Lower leg skin (tissue), 4 donors: ENCODE results near the gene CD1B. TPM values are rescaled to one million over a fixed set of nuclear protein-coding genes. Genes with fewer than 3 reads are reported as not detected.
"Not testable (repeated sequence)": the region's sequence is repeated elsewhere in the genome, so short reads cannot be mapped to it uniquely, and the experiment has no call there.

Experiments used
- DNase-seq, 2 donors: peaks; one replicate each; pipeline ENCODE4 v3.0.0-alpha.2; 2019; ENCODE audit warnings: low spot score in 2 of 2
- H3K4me3 ChIP-seq: fragments of 200-600 bp; sonication (generic); 2 replicates; pipeline ENCODE4 v1.5.1; 2017; ENCODE audit warnings: mild to moderate bottlenecking, low read depth; ENCODE audit not compliant: poor library complexity, severe bottlenecking
- CTCF ChIP-seq, 3 donors: fragments of 450-650 bp; IDR thresholded peaks; one replicate each; pipeline ENCODE4 v1.5.1; 2016; ENCODE audit warnings: antibody characterized with exemption in 3 of 3, mild to moderate bottlenecking in 3 of 3, moderate library complexity in 2 of 3
- POLR2A ChIP-seq, 2 donors: fragments of 450-650 bp; IDR thresholded peaks; one replicate each; pipeline ENCODE4 v1.6.1; 2016 to 2017; ENCODE audit warnings: antibody characterized with exemption in 2 of 2, mild to moderate bottlenecking in 1 of 2, moderate library complexity in 1 of 2
- WGBS, 2 donors: methylation state at CpG; one replicate each; pipeline ENCODE4 v1.1.5; 2018; 5-methylcytosine and 5-hydroxymethylcytosine counted together
- intact Hi-C: fragments of 100-400 bp; cut with DNase I; formaldehyde crosslinking; loops from one replicate; pipeline ENCODE4 v1.15.0; 2023; ENCODE audit warnings: low total_unique reads
- total RNA-seq, 4 donors: library from RNA; depleted of rRNA; stranded (reverse); fragments of >200 nt; gene quantifications; one replicate each; pipeline ENCODE4 v1.1.0, GENCODE V29; 2016

Gene CD1B
- total RNA-seq, 4 donors from 2014 or later = 0.38 to 1.2 TPM; not detected in 2

GRCh38 chr1:158353303-158354075 is 22.2 kb upstream of the CD1B start, which contains the start of gene CD1E:
TSS of gene CD1E (plus strand) at chr1:158353894. CDS start at chr1:158353989, 95 bp downstream.
- DNase-seq = no peak
- intact Hi-C loops = no loop called here
- WGBS, 2 donors = 44% methylated on average over 6 of the region's 6 CpGs
- no peak within 1 kb of the TSS for H3K4me3 ChIP-seq
- TF ChIP-seq CTCF (IDR thresholded peaks at IDR 0.05) (no peak), POLR2A (IDR thresholded peaks at IDR 0.05) (no peak)

- intact Hi-C loops, H3K4me3 ChIP-seq, DNase-seq: not testable (repeated sequence)
- WGBS, 2 donors = 95 to 98% methylated on average over 22 to 24 of the region's 24 CpGs
These were observed 17.6 kb upstream of the CD1B start for GRCh38 chr1:158348946-158349345.

- H3K4me3 ChIP-seq, intact Hi-C loops, DNase-seq: not testable (repeated sequence)
- 63 to 86% methylated on average over 5 to 7 of the region's 7 CpGs for WGBS, 2 donors
These were observed 5.1 kb upstream of the CD1B start for GRCh38 chr1:158336413-158336812.

GRCh38 chr1:158335213-158335532 is 3.8 kb upstream of the CD1B start:
- TF ChIP-seq CTCF (IDR thresholded peaks at IDR 0.05) (no peak), POLR2A (IDR thresholded peaks at IDR 0.05) (no peak)
- intact Hi-C loops = no loop called here
- DNase-seq = no peak
- no peak overlapping the region for H3K4me3 ChIP-seq

GRCh38 chr1:158334526-158335212 is 3.3 kb upstream of the CD1B start:
- no peak for TF ChIP-seq POLR2A (IDR thresholded peaks at IDR 0.05)
- TF ChIP-seq CTCF (IDR thresholded peaks at IDR 0.05) = no peak
- 48 to 53% methylated on average over 2 of the region's 2 CpGs for WGBS, 2 donors
- DNase-seq = no peak
- H3K4me3 ChIP-seq = no peak overlapping the region
- intact Hi-C loops = no loop called here

- intact Hi-C loops = no loop called here
- TF ChIP-seq CTCF (IDR thresholded peaks at IDR 0.05) = no peak
- TF ChIP-seq POLR2A (IDR thresholded peaks at IDR 0.05) = no peak
- DNase-seq = no peak
- H3K4me3 ChIP-seq = no peak overlapping the region
- 71 to 73% methylated on average over 8 of the region's 8 CpGs for WGBS, 2 donors
These were observed 2.2 kb upstream of the CD1B start for GRCh38 chr1:158333405-158334155.
